Measurements from ENCODE around the gene RPLP1.
A peak's percentile ranks its signal among the peaks of the same experiment; 100 is the strongest.

Gene RPLP1

GRCh38 chr15:69452692-69453521, at the start of gene RPLP1:
Gene RPLP1 (plus strand): TSS chr15:69452818. CDS start chr15:69452949, 131 bp downstream.
- DNase-seq (ENCODE audit: low read depth in 2 of 2), result peak; percentile 91

- no peak for DNase-seq (ENCODE audit: low read depth in 2 of 2)
Observed at GRCh38 chr15:69403594-69403993, 49.0 kb upstream of the RPLP1 start.

- no peak for DNase-seq (ENCODE audit: low read depth in 2 of 2)
Observed at GRCh38 chr15:69405110-69405509, 47.5 kb upstream of the RPLP1 start.

GRCh38 chr15:69407719-69408400, 44.8 kb upstream of the RPLP1 start:
- DNase-seq (ENCODE audit: low read depth in 2 of 2), result no peak

GRCh38 chr15:69408841-69409240, 43.8 kb upstream of the RPLP1 start:
- no peak for DNase-seq (ENCODE audit: low read depth in 2 of 2)

GRCh38 chr15:69410248-69410874, 42.3 kb upstream of the RPLP1 start:
- peak in 1 of 2 donors; percentile 16 for DNase-seq (ENCODE audit: low read depth in 2 of 2)

- no peak for DNase-seq (ENCODE audit: low read depth in 2 of 2)
Observed at GRCh38 chr15:69412274-69412673, 40.3 kb upstream of the RPLP1 start.

- DNase-seq (ENCODE audit: low read depth in 2 of 2), result no peak
Observed at GRCh38 chr15:69412701-69413100, 39.9 kb upstream of the RPLP1 start.

- peak; percentile 84 to 90 for DNase-seq (ENCODE audit: low read depth in 2 of 2)
Observed at GRCh38 chr15:69413822-69414700, 38.6 kb upstream of the RPLP1 start, which contains the start of gene KIF23. Gene KIF23 (plus strand): TSS chr15:69414349. CDS start chr15:69414466, 117 bp downstream.

GRCh38 chr15:69414701-69415167, 37.9 kb upstream of the RPLP1 start:
- no peak for DNase-seq (ENCODE audit: low read depth in 2 of 2)

GRCh38 chr15:69415381-69415780, 37.2 kb upstream of the RPLP1 start:
- no peak for DNase-seq (ENCODE audit: low read depth in 2 of 2)

GRCh38 chr15:69417581-69417980, 35.0 kb upstream of the RPLP1 start:
- DNase-seq (ENCODE audit: low read depth in 2 of 2), result no peak

- DNase-seq (ENCODE audit: low read depth in 2 of 2), result no peak
Observed at GRCh38 chr15:69421498-69421897, 31.1 kb upstream of the RPLP1 start.

GRCh38 chr15:69422336-69422895, 30.2 kb upstream of the RPLP1 start:
- no peak for DNase-seq (ENCODE audit: low read depth in 2 of 2)

- no peak for DNase-seq (ENCODE audit: low read depth in 2 of 2)
Observed at GRCh38 chr15:69424001-69424400, 28.6 kb upstream of the RPLP1 start.

GRCh38 chr15:69424748-69425413, 27.7 kb upstream of the RPLP1 start:
- no peak for DNase-seq (ENCODE audit: low read depth in 2 of 2)

GRCh38 chr15:69433831-69434230, 18.8 kb upstream of the RPLP1 start:
- DNase-seq (ENCODE audit: low read depth in 2 of 2), result no peak

- DNase-seq (ENCODE audit: low read depth in 2 of 2), result no peak
Observed at GRCh38 chr15:69434238-69434637, 18.4 kb upstream of the RPLP1 start.

- DNase-seq (ENCODE audit: low read depth in 2 of 2), result no peak
Observed at GRCh38 chr15:69434679-69435078, 17.9 kb upstream of the RPLP1 start.

GRCh38 chr15:69435985-69436384, 16.6 kb upstream of the RPLP1 start:
- no peak for DNase-seq (ENCODE audit: low read depth in 2 of 2)

- DNase-seq (ENCODE audit: low read depth in 2 of 2), result no peak
Observed at GRCh38 chr15:69436951-69437350, 15.7 kb upstream of the RPLP1 start.
